HG03558 (cell line): ENCODE results near the gene CPLX4.
"Not testable (repeated sequence)": the region's sequence is repeated elsewhere in the genome, so short reads cannot be mapped to it uniquely, and the experiment has no call there.

Experiments used
- ATAC-seq: cut with Tn5 transposase; IDR thresholded peaks from one replicate; pipeline ENCODE4 v1.9.1; 2021; ENCODE audit warnings: moderate number of reproducible peaks; ENCODE audit not compliant: unreplicated experiment; ENCODE audit errors: extremely low read depth

Gene CPLX4

DNA sequence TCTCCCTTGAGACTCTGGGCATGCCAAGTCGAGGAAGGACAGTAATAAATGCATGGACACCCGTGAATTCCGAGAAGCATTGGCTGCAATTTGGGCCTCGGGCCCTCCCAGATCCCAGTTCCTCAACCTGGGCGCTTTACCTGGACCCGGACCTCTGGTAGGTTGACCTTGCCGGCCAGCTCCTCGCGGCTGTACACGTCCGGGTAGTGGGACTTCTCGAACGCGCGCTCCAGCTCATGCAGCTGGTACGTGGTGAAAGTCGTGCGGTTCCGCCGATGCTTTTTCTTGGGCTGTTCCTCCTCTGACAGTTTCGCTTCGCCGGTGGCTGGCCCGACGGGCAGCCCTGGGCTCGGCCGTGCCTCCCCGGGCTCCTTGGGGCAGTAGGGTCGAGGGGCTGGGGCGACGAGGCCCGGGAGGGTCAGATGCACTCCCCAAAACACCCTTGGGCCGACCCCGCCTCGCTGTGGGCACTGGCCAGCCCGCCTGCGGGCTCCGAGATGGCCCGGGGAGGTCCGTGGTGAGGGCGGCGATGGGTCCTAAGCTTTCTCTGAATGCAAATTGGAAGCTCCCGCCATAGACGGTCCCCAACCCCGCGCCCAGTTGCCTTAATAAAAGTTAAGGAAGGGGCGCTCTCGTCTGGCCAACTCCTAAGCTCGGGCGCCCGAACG is 46.1 kb downstream of the CPLX4 start:
- ATAC-seq, result no peak

GRCh38 chr18:59271606-59272220 is 46.7 kb downstream of the CPLX4 start:
- no peak for ATAC-seq

DNA sequence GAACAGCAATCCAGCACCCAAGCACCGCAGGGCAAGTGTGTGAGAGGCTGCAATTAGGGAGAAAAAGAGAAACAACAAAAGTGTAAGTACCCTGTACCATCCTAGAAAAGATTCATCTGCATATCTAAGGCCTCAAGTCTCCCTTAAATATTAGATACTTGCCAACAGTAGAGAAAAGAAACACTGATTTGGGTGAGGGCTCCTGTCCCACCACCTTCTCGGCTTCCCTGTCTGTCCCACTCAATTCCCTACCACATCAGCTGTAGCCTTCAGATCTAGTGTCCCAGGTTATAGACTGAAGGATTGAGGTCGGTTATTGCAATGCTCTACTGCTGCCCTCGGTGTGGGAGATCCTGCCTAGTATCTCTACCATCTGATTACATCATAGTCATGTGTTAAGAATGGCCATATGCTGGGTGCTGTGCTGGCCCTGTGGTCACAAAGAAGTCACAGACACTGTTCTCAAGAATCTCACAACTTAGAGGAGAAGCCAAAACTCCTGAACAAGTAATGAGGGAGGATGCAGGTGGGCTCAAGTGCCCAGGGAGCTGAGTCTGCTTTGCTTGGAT is 47.7 kb downstream of the CPLX4 start:
- ATAC-seq, result no peak

- no peak for ATAC-seq
Measured at GRCh38 chr18:59269563-59270119, 48.8 kb downstream of the CPLX4 start.

DNA sequence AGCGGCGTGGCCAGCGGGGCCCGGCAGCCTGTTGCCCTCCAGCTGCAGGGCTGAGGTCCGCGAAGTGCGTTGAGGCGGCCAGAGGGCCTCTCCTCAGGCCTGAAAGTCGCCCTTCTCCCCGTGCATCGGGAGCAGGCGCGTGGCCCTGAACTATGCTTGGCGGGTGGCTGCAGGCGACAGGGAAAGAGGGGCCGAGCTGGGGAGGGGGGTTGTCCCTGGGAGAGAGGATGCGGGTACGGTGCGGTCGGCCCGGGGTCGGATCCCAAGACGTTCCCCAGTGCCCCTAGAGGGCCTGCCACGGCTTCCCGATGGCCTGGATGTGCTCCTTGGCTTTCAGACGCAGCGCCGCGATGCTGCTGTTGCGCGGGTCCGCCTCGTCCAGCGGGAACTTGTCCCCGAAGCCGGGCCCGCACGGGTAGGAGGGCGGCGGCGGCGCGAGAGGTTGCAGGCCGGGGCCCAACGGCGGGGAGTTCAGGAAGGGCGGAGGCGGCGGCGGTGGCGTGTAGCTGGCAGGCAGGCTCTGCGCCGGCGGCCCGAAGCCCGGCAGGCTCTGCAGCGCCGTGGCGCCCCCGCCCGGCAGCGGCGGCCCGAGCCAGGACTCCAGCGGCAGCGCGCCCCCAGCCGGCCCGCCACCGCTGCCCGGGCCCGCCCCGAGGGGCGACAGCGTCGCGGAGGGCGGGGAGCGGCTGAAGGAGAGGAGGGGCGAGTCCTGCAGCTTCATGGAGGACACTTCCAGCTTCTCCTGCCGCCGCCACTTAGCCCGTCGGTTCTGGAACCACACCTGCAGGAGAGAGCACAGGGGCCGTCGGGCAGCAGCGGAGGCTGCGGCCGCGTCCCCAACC is 49.5 kb downstream of the CPLX4 start:
- ATAC-seq, result no peak

- no peak for ATAC-seq
Measured at GRCh38 chr18:59268127-59268720, 50.2 kb downstream of the CPLX4 start.

DNA sequence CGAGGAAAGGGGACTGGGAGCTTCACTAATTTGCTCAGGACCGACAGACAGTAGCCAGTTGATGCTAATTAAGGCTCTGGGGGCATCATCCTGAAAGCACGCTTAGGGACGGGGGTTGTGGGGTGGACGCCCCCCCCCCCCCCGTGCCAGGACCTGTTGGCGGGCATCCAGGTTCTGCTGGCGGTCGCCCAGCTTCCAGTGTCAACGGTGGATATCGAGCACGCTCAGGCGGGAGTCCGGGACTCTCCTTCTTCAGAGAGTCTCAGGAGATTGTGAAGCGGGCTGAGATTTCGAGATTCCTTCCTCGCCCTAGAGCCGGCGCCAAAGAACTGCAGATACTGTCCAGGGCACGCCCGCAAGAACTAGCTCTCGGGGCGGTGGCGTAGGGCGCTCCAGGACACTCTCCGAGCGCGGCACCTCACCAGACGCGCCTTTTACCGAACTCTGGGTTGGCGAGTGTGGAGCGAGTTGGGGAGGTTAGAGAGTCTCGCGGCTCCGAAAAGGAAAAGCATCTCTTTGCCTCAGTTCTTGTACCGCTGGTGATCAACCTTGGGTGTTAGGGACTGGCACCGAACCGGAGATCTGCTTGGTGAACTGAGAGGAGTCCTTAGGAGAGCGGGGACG is 50.8 kb downstream of the CPLX4 start:
- no peak for ATAC-seq

DNA sequence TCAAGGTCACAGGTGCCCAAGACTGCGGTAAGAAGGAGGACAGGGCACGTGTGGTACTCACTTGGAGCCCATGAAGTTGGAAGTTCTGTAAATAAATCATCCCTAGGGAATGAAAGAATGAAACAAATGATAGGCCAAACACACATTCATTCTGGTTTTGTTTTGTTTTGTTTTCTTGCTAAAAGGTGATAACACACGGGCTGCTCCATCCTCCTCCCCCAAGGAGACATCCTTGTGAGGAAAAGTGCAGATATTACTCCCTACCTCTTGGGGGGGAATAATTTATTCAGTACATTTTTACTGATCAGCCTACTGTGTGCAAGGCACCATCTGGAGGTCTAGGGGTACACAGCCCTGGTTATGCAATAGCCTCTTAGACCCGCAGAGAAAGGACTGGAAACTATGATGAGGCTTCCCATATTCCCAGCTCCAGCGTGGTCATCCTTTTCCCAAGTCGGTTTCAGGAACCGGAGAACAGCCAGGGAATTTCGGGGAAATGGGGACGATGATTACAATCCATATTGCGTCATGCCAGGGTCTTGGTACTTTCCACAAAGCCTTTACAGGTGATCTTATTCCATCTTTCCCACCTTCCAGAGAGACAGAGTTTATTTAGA is 51.5 kb downstream of the CPLX4 start:
- no peak for ATAC-seq

DNA sequence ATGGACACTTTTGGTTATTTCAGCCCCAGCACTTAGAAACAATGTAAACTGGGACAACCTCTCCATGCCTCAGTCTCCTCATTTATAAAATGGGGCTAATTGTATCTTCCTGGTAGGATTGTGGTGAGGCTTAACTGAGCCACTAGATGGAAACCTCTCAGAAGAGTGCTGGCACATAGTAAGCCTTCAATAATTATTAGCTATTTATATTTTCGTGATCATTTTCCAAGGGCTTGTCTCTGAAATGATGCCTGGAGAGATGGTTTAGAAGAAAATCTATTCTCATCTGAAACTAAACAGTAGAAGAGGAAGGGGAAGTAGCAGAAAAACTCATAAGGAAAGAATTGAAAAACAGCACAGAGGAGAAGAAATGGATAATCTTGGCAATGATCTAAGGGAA is 52.0 kb downstream of the CPLX4 start:
- no peak for ATAC-seq

DNA sequence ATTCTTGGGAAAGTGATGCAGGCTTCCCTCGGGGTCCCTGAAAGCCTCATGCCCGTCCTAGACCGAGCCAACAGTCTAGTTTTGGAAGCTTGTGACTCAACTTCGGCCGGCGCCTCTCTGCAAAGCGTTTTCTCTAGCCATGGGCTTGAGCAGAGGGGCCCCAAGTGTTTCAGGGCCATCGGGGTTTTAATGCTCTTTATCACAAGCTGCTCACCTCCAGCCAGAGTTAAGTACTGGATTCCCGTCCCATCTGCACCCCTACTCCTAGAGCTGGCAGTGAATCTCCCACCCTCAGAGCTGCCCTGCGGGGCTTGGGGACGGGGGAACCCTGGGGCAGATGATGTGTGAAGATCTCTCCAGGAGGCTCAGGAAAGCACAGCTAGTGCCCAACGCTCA is 52.5 kb downstream of the CPLX4 start:
- no peak for ATAC-seq

- ATAC-seq, result no peak
Measured at GRCh38 chr18:59265246-59265973, 53.0 kb downstream of the CPLX4 start.

DNA sequence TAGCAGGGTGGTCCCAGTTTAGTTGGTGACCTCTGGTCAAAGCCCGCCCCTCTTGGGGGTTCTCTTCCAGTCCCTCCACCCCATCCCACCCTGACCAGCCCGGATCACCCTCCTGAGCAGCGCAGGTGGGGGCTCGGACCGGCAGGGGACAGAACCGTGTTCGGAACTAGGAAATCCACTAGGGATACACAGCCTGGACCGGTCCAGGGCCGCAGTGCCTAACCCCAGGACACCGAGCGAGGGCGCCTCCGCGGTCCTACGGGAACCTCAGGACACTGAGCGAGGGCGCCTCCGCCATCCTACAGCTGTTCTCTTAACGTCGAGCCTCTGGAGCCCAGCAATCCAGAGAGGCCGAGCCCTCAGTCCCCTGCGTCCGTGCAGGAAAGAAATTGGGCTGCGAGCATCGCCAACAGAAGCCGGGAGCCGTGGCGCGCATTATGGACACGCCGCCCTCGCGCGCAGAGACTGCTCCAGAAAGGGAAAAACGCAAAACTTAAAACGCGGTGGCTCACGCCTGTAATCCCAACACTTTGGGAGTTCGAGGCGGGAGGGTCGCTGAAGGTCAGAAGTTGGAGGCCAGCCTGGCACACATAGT is 53.7 kb downstream of the CPLX4 start:
- no peak for ATAC-seq

GRCh38 chr18:59264121-59264571 is 54.3 kb downstream of the CPLX4 start:
- ATAC-seq, result no peak

DNA sequence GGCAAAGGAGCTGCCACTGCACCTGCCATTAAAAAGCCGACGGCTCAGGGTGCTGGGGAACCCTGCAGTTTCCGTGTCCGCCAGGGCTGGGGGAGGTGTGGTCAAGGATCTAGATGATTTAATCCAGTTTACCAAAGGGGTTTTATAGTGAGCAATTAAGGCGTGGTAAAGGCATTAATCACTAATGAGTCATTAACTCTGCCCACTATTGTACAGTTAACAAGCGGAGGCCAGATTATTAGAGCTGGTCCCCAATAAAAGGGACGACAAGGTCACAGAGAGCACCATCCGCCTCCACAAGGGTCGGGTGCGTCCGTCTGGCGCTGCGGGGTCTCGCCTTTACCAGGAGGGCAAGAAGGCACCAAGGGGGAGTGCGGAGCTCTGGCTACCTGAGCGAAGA is 54.8 kb downstream of the CPLX4 start:
- no peak for ATAC-seq

DNA sequence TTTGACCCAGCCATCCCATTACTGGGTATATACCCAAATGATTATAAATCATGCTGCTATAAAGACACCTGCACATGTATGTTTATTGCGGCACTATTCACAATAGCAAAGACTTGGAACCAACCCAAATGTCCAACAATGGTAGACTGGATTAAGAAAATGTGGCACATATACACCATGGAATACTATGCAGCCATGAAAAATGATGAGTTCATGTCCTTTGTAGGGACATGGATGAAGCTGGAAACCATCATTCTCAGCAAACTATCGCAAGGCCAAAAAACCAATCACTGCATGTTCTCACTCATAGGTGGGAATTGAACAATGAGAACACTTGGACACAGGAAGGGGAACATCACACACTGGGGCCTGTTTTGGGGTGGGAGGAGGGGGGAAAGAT is 56.2 kb downstream of the CPLX4 start:
- ATAC-seq, result not testable (repeated sequence)

- ATAC-seq, result not testable (repeated sequence)
Measured at GRCh38 chr18:59261842-59262241, 56.6 kb downstream of the CPLX4 start.

DNA sequence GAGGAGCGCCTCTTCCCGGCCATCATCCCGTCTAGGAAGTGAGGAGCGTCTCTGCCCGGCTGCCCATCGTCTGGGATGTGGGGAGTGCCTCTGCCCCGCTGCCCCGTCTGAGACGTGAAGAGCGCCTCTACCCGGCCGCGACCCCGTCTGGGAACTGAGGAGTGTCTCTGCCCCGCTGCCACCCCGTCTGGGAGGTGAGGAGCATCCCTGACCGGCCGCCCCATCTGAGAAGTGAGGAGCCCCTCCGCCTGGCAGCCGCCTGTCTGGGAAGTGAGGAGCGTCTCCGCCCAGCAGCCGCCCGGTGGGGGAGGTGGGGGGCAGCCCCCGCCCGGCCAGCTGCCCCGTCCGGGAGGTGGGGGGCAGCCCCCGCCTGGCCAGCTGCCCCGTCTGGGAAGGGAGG is 63.0 kb downstream of the CPLX4 start:
- not testable (repeated sequence) for ATAC-seq

GRCh38 chr18:59249199-59249774 is 69.2 kb downstream of the CPLX4 start:
- no peak for ATAC-seq
